GM18907 (cell line): ENCODE results near the gene ANKDD1B.

Experiments
- ATAC-seq: cut with Tn5 transposase; IDR thresholded peaks from one replicate; pipeline ENCODE4 v1.9.1; 2021; ENCODE audit warnings: mild to moderate bottlenecking, moderate library complexity; ENCODE audit not compliant: unreplicated experiment

The ANKDD1B gene

GRCh38 chr5:75616371-75616881 lies 5.2 kb downstream of the ANKDD1B start:
- ATAC-seq = no peak

- no peak for ATAC-seq
Measured at GRCh38 chr5:75616971-75617621, 5.8 kb downstream of the ANKDD1B start.

- ATAC-seq = no peak
Measured at GRCh38 chr5:75617736-75618352, 6.6 kb downstream of the ANKDD1B start.

- no peak for ATAC-seq
Measured at GRCh38 chr5:75620184-75620959, 9.1 kb downstream of the ANKDD1B start.

DNA sequence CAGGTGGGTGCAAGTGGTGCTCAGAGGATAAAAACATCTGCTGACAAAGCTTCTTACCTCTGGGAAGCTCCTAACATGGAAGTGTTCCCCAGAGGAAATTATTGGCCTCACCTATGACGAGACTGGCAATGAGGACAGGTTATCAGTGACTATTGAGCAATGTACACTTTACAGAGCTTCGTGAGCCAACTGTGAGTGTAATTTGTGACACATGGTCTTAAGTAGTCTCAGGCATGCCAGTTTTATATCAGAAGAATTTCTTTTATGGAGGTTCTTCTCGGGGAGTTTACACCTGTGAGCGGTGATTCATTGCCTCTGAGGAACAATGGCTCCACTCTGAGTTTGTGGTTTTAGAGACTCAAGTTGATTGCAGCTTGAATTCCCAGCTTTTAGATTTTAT lies 11.3 kb downstream of the ANKDD1B start:
- ATAC-seq = no peak

DNA sequence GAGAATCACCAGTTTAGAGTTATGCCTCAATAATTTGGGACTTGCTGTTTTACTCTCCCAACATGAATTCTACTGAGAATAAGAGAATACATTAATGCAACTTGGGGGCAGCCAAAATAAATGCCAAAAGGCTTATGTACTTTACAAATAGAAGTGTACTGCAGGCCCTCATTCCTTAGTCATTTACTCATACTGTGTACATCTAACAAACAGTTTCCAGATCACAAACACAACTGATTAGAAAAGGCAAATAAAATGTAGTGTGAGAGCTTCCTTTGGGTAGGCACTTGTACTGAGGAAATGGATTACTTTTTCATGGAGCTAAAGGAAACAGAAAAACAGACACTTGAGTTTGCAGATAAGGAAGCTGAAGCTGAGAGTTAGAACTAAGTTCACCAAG lies 12.6 kb downstream of the ANKDD1B start:
- ATAC-seq = no peak

- ATAC-seq = no peak
Measured at GRCh38 chr5:75626959-75627358, 15.7 kb downstream of the ANKDD1B start.

DNA sequence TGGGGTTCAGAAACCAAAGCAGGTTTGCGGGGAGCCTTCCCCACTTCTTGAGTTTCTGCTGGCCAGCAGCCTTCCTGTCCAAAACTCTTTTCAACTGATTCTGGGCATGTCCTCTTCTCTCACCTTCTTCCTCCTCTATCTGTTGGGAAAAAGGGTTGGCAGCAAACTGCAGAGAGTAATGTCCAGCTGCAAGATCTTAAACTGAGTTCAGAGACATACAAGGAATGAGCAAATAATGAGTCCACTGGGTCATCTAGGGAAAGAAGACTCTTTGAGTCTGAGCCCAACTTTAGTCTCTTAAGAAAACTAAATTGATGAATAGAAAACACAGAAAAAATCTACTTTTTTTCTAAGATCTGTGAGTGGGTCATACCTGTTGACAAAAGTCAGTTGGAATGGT lies 16.5 kb downstream of the ANKDD1B start:
- no peak for ATAC-seq

DNA sequence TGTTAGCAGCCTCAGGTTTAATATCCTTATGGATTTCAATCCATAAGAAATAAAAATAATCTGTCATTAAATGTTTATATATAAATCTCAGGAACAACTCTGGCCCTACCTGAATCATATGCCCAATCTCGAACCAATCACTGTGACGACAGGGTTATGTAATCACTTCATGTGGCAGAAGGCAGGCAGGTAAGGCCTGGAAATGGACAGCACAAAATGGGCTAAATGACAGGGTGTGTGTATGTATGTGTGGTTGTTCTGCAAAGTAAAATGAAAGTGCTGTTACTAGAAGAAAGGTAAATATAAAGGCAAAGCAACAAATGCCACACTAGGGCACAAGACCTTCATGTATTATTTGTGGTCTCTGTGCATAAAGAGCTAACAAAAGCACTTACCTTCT lies 19.6 kb downstream of the ANKDD1B start:
- no peak for ATAC-seq

- no peak for ATAC-seq
Measured at GRCh38 chr5:75632321-75632720, 21.1 kb downstream of the ANKDD1B start.

- ATAC-seq = no peak
Measured at GRCh38 chr5:75637949-75638348, 26.7 kb downstream of the ANKDD1B start.

GRCh38 chr5:75639535-75640311 lies 28.5 kb downstream of the ANKDD1B start:
- ATAC-seq = no peak

- ATAC-seq = no peak
Measured at GRCh38 chr5:75640395-75640794, 29.1 kb downstream of the ANKDD1B start.

- no peak for ATAC-seq
Measured at GRCh38 chr5:75640826-75641225, 29.6 kb downstream of the ANKDD1B start.

- ATAC-seq = no peak
Measured at GRCh38 chr5:75648712-75649111, 37.5 kb downstream of the ANKDD1B start.

DNA sequence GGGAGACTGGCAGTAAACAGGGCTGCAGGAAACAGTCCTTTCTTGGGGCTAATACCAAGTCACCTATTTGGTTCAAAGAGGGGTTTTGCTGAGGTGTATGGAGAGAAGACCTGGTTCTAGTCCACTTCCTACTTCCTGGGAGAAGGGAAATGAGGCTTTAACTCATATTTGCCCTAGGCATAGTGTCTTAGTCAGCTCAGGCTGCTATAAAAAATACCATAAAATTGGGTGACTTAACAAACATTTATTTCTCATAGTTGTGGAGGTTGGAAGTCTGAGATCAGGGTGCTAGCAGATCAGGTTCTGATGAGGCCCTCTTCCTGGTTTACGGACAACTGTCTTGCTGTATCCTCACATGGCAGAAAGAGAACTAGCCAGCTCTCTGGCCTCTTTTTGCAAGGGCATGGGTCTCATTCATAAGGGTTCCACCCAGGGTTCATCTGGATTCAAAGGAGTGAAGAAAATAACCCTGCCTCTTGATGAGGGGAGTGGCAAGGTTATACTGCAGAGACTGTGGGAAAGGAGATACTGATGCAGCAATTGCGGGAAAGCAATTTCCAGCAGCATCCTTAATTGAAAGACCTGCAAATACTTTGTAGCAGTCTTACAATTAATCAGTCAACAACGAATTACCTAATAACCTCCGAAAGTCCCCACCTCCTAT lies 40.5 kb downstream of the ANKDD1B start:
- ATAC-seq = no peak

DNA sequence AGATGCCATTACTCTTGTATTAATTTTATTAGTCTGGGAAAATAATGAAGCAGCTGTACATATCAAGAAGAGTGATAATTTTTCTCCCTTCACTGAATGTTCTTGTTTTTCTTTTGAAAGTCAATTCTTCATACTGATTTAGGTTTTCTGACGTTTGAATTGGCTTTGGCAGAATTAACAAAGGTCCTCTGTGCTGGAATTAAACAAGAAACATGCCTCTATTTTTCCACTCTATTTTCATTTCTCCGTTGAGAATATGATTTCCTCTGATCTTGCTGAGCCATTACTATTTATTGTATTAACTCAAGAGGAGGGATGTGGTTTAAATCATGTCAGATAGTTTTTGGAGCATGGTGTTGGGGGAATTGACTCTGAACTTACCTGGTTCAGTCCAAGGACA lies 42.3 kb downstream of the ANKDD1B start:
- no peak for ATAC-seq

DNA sequence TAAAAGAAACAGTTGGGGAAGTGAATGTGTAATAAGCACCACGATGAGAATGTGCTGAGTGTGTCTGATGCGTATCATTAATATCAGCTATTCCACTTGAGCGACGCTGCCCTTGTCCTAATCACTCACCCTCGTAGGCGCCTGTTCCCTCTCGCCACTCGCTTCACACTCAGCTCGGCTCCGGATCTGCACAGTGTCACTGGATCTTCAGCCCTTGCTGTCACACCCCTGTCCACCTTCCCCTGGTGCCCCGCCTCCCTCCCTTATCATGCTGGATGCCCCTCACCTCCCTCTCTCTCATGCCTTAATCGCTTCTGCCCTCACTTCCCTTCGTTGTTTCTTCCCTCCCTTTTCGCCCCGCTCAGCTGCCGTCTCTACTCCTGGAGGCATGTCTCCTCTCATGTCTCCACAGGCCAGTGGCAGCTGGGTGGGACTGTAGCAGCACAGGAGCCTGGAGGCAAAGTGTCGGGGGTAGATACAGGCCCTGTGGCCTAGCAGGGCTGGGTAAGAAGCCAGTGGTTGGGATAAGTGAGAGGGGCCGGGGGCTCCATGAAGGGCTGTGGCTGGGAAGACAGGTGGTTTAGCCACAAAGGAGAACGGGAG lies 43.5 kb downstream of the ANKDD1B start:
- no peak for ATAC-seq

- no peak for ATAC-seq
Measured at GRCh38 chr5:75656311-75657003, 45.2 kb downstream of the ANKDD1B start.
